Thoracic aorta (tissue), 2 donors: ENCODE results near the gene ELAVL3. TPM values are rescaled to one million over a fixed set of nuclear protein-coding genes. Genes with fewer than 3 reads are reported as not detected.

Source experiments
- ATAC-seq: fragments of 150-250 bp; one replicate; pipeline ENCODE4 v1.8.0; 2017; ENCODE audit warnings: low read depth; ENCODE audit not compliant: insufficient number of reproducible peaks, low FRiP score
- DNase-seq: peaks from one replicate; pipeline ENCODE4 v3.0.0-alpha.2; 2020; ENCODE audit warnings: low spot score
- H3K27ac ChIP-seq, 2 donors: fragments of 200-600 bp; sonication (generic); 1 replicate in 1 of 2; 2 replicates in 1 of 2; pipeline ENCODE4 v1.5.1; 2016; ENCODE audit warnings: mild to moderate bottlenecking in 2 of 2, moderate library complexity in 2 of 2
- H3K27me3 ChIP-seq: fragments of 200-600 bp; sonication (generic); replicated peaks from 2 replicates; pipeline ENCODE4 v1.6.0; 2016; ENCODE audit warnings: mild to moderate bottlenecking; ENCODE audit not compliant: insufficient read depth
- H3K36me3 ChIP-seq: fragments of 200-600 bp; sonication (generic); one replicate; pipeline ENCODE4 v1.5.1; 2016
- H3K4me1 ChIP-seq, 2 donors: fragments of 200-600 bp; sonication (generic); 1 replicate in 1 of 2; 2 replicates in 1 of 2; pipeline versions ENCODE4 v1.5.1 to v1.6.0; 2016; ENCODE audit warnings: low read depth in 2 of 2, mild to moderate bottlenecking in 1 of 2; ENCODE audit not compliant: control insufficient read depth in 1 of 2
- H3K4me3 ChIP-seq: fragments of 200-600 bp; sonication (generic); 2 replicates; pipeline ENCODE4 v1.5.1; 2016; ENCODE audit warnings: mild to moderate bottlenecking
- H3K9me3 ChIP-seq: fragments of 200-600 bp; sonication (generic); 2 replicates; pipeline ENCODE4 v1.5.1; 2016
- total RNA-seq, 2 donors: library from RNA; depleted of rRNA; stranded (reverse); fragments of >200 nt; gene quantifications; one replicate each; pipeline versions ENCODE4 v1.1.0 to v1.2.3, GENCODE V29; 2016
- TF ChIP-seq, protein P1 (sequence below): fragments of 200-600 bp; sonication (generic); IDR thresholded peaks from one replicate; pipeline ENCODE4 v1.5.1; 2019; ENCODE audit warnings: antibody characterized with exemption

The ELAVL3 gene
- total RNA-seq, 2 donors from 2014 or later: not detected

DNA sequence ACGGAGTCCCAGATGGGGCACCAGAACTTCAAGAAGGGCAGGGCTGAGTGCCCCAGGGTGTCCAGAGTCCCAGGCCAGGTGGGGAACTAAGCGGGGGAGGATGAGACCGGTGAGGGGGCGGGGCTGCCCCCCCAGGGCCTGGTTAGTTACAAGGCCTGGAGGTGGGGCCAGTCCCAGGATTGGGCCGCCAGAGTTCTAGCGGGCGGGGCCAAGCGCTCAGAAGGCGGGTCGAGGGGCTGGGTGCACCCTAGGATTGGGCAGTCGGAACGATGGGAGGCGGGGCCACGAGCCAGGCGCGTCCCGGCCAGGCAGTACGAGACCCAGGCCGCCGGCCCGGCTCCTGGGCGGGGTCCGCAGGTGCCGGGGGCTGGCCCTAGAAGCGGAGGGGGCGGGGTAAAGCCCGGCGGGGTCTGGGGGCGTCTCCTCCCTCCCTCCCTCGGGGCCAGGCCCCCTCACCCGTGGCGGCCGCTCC lies 24.2 kb upstream of the ELAVL3 start:
- DNase-seq (peak; percentile 85), ATAC-seq (peak; percentile 82)
- no peaks in the 10 kb centered on the region for H3K36me3 ChIP-seq
- TF ChIP-seq, protein P1, sequence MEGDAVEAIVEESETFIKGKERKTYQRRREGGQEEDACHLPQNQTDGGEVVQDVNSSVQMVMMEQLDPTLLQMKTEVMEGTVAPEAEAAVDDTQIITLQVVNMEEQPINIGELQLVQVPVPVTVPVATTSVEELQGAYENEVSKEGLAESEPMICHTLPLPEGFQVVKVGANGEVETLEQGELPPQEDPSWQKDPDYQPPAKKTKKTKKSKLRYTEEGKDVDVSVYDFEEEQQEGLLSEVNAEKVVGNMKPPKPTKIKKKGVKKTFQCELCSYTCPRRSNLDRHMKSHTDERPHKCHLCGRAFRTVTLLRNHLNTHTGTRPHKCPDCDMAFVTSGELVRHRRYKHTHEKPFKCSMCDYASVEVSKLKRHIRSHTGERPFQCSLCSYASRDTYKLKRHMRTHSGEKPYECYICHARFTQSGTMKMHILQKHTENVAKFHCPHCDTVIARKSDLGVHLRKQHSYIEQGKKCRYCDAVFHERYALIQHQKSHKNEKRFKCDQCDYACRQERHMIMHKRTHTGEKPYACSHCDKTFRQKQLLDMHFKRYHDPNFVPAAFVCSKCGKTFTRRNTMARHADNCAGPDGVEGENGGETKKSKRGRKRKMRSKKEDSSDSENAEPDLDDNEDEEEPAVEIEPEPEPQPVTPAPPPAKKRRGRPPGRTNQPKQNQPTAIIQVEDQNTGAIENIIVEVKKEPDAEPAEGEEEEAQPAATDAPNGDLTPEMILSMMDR: no peak
- H3K4me3 ChIP-seq: peak overlapping the region; percentile 96
- H3K4me1 ChIP-seq: peaks cover 0 to 14% of the 10 kb centered on the region in 2 donors
- no peaks in the 10 kb centered on the region for H3K27me3 ChIP-seq
- no peaks in the 10 kb centered on the region for H3K9me3 ChIP-seq
- H3K27ac ChIP-seq: peak overlapping the region; percentile 90 to 98

DNA sequence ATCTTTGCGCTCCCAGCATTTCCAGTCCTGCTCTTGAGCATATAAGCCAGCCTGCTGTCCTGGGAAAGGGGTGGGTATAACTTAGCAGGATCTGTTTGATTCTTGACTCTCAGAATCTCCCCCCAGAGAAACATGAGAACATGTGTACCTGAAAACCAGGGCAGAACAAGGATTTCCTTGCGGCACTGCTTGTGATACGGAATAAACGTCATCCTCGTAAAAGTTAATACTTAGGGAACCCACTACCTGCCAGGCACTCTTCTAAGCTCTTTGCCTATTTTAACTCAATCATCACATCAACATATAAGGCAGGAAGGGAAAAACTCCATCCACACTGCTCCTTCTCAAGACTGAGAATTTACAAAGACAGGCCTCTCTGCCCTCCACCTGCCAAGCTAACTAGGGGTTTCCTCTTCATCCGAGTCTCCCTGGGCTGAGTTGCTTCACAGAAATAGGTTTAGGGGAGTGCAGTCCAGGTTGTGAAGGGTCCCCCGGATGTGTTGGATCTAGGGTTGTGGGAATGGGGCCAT lies 23.7 kb upstream of the ELAVL3 start:
- H3K27ac ChIP-seq: peak overlapping the region; percentile 90 to 98
- TF ChIP-seq, protein P1: no peak
- H3K27me3 ChIP-seq: no peaks in the 10 kb centered on the region
- no peaks in the 10 kb centered on the region for H3K9me3 ChIP-seq
- no peak for ATAC-seq
- DNase-seq: no peak
- no peaks in the 10 kb centered on the region for H3K36me3 ChIP-seq
- H3K4me3 ChIP-seq: peak overlapping the region; percentile 96
- H3K4me1 ChIP-seq: peaks cover 0 to 14% of the 10 kb centered on the region in 2 donors

DNA sequence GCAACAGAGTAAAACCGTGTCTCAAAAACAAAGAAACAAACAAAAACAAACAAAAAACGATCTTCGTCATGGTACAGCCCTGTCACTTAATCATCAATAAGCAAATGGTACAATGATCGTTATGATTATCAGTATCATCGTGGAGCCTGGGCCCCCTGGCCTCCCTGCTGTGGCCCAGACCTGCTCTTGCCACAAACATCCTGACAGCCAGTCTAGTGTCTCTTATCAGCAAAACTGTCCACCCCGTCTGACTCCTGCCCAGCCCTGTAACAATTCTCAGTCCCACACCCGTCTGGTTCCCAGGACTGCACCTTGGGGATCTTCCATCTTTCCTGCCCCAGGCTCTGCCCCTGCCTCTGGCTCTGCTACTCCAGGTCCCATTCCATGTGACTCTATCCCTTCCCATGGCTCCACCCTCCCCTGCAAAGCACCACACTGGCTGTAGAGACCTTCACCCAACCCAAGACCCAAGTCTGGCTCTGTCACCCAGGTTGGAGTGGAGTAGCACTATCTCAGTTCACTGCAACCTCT lies 19.1 kb upstream of the ELAVL3 start:
- no peak for ATAC-seq
- H3K4me3 ChIP-seq: no peak overlapping the region
- peaks cover 14% of the 10 kb centered on the region for H3K36me3 ChIP-seq
- H3K27me3 ChIP-seq: no peaks in the 10 kb centered on the region
- DNase-seq: no peak
- no peak overlapping the region for H3K27ac ChIP-seq
- peaks cover 0 to 7% of the 10 kb centered on the region in 2 donors for H3K4me1 ChIP-seq
- H3K9me3 ChIP-seq: no peaks in the 10 kb centered on the region
- TF ChIP-seq, protein P1: no peak

DNA sequence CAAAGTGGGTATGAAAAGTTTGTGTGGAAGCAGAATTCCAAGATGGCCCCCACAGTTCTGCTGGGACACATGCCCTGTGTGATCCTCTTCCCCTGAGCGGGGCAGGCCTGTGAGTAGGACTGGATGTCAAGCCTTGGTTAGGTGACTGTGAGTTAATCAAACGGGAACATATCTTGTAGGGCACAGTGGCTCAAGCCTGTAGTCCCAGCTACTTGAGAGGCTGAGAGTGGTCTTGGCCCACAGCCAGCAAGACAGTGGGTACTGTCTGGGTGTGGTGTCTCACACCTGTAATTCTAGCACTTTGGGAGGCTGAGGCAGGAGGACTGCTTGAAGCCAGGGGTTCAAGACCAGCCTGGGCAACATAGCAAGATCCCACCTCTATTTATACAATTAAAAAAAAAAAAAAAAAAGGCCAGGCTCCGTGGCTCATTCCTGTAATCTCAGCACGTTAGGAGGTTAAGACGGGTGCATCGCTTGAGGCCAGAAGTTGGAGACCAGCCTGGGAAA lies 18.4 kb upstream of the ELAVL3 start:
- no peaks in the 10 kb centered on the region for H3K9me3 ChIP-seq
- DNase-seq: no peak
- no peak overlapping the region for H3K4me3 ChIP-seq
- no peak for ATAC-seq
- no peaks in the 10 kb centered on the region for H3K27me3 ChIP-seq
- peaks cover 0 to under 1% of the 10 kb centered on the region in 2 donors for H3K4me1 ChIP-seq
- H3K36me3 ChIP-seq: peaks cover 14% of the 10 kb centered on the region
- TF ChIP-seq, protein P1: no peak
- H3K27ac ChIP-seq: no peak overlapping the region

DNA sequence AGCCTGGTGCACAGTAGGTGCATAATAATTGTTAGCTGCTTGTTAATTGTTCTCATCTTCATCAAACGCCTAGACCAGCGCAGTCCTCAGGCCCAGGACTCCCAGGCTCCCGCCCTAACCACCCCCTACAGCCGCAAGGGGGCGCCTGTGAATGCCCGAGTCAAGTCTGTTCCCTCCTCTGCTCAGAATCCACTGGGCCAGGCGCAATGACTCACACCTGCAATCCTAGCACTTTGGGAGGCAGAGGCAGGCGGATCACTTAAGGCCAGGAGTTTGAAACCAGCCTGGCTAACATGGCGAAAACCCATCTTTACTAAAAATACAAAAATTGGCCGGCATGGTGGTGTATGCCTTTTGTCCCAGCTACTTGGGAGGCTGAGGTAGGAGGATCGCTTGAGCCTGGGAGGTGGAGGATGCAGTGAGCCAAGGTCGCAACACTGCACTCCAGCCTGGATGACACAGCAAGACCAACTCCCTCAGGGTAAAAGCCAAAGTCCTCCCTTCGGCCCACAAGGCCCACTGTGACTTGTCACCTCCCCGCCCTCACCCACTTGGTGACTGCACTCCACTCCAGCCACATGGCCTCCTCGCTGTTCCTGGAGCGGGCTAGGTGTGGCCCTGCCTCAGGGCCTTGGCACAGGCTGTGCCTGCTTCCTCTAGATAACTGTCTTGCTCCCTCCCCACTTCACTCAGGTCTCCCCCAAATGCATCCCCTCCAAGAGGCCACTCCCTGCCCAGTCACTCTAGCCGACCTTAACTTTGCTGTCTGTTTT lies 15.7 kb upstream of the ELAVL3 start:
- Histone ChIP-seq H3K4me1 (no peaks in the 10 kb centered on the region), H3K36me3 (peaks cover 21% of the 10 kb centered on the region), H3K27me3 (no peaks in the 10 kb centered on the region), H3K4me3 (no peak overlapping the region), H3K27ac (no peak overlapping the region), H3K9me3 (no peaks in the 10 kb centered on the region)
- ATAC-seq: no peak
- TF ChIP-seq, protein P1: peak; percentile 65
- peak; percentile 27 for DNase-seq
